HepG2 (cell line): Measurements from ENCODE around the gene PYGB. TPM values are rescaled to one million over a fixed set of nuclear protein-coding genes. Genes with fewer than 3 reads are reported as not detected.

Source experiments
- DR1 ChIP-seq: sonication (generic); formaldehyde crosslinking; IDR thresholded peaks from 2 replicates; pipeline ENCODE4 v1.8.0; 2021; ENCODE audit warnings: mild to moderate bottlenecking, missing genetic modification reagents, inconsistent platforms
- JDP2 ChIP-seq: sonication (generic); formaldehyde crosslinking; IDR thresholded peaks from 2 replicates; pipeline ENCODE4 v1.8.1; 2022; ENCODE audit warnings: missing genetic modification reagents, borderline replicate concordance
- MZF1 ChIP-seq: sonication (generic); formaldehyde crosslinking; IDR thresholded peaks from 2 replicates; pipeline ENCODE4 v1.8.1; 2023; ENCODE audit warnings: mild to moderate bottlenecking, missing genetic modification reagents, borderline replicate concordance
- ONECUT2 ChIP-seq: sonication (generic); formaldehyde crosslinking; IDR thresholded peaks from 2 replicates; pipeline ENCODE4 v1.4.0; 2020; ENCODE audit warnings: missing genetic modification reagents
- TCF7L2 ChIP-seq: IDR thresholded peaks from 2 replicates; pipeline ENCODE4 v1.6.1; 2011; ENCODE audit warnings: mild to moderate bottlenecking, low read depth, low read length, moderate library complexity
- ZBTB10 ChIP-seq: sonication (generic); formaldehyde crosslinking; IDR thresholded peaks from 2 replicates; pipeline ENCODE4 v1.4.0; 2020; ENCODE audit warnings: missing genetic modification reagents, borderline replicate concordance
- ZIK1 ChIP-seq: sonication (generic); formaldehyde crosslinking; IDR thresholded peaks from 2 replicates; pipeline ENCODE4 v1.5.0; 2020; ENCODE audit warnings: mild to moderate bottlenecking, low read depth, missing genetic modification reagents, borderline replicate concordance
- ZNF703 ChIP-seq: sonication (generic); formaldehyde crosslinking; IDR thresholded peaks from 2 replicates; pipeline ENCODE4 v1.5.1; 2020; ENCODE audit warnings: missing genetic modification reagents, mild to moderate bottlenecking, moderate library complexity, borderline replicate concordance
- ZNF839 ChIP-seq: sonication (generic); formaldehyde crosslinking; IDR thresholded peaks from 2 replicates; pipeline ENCODE4 v1.4.0; 2020; ENCODE audit warnings: missing genetic modification reagents, mild to moderate bottlenecking, borderline replicate concordance
- polyA plus RNA-seq, 8 experiments: library from polyadenylated mRNA; depleted of rRNA in 3 of 8; stranded (reverse) in 7 of 8; unstranded in 1 of 8; fragments of >200 nt; fragmentation: Illumina TruSeq in 4 of 8; extraction: Trizol in 4 of 8; gene quantifications; 2 replicates each; pipeline versions ENCODE4 v1.2.1 to v1.2.3, GENCODE V29; 2011 to 2016; ENCODE audit warnings: low read depth in 4 of 8, missing spikeins in 1 of 8, mixed read lengths in 1 of 8; ENCODE audit not compliant: insufficient read depth in 1 of 8
- total RNA-seq, 5 experiments: library from RNA; depleted of rRNA; stranded (reverse); fragments of >200 nt; fragmentation: Illumina TruSeq; extraction: Trizol; gene quantifications; 2 replicates each; pipeline ENCODE4 v1.2.3, GENCODE V29; 2016; ENCODE audit warnings: low read depth in 1 of 5
- TF ChIP-seq, protein P1 (sequence below): sonication (generic); formaldehyde crosslinking; IDR thresholded peaks from 2 replicates; pipeline ENCODE4 v1.4.0; 2020; ENCODE audit warnings: missing genetic modification reagents, mild to moderate bottlenecking, borderline replicate concordance

Gene PYGB
- total and polyA plus RNA-seq, 2 of the 13 experiments (the other 11 are each of a cell fraction or from before 2014, with no cell fraction given), result 24.2 to 86.3 TPM

DNA sequence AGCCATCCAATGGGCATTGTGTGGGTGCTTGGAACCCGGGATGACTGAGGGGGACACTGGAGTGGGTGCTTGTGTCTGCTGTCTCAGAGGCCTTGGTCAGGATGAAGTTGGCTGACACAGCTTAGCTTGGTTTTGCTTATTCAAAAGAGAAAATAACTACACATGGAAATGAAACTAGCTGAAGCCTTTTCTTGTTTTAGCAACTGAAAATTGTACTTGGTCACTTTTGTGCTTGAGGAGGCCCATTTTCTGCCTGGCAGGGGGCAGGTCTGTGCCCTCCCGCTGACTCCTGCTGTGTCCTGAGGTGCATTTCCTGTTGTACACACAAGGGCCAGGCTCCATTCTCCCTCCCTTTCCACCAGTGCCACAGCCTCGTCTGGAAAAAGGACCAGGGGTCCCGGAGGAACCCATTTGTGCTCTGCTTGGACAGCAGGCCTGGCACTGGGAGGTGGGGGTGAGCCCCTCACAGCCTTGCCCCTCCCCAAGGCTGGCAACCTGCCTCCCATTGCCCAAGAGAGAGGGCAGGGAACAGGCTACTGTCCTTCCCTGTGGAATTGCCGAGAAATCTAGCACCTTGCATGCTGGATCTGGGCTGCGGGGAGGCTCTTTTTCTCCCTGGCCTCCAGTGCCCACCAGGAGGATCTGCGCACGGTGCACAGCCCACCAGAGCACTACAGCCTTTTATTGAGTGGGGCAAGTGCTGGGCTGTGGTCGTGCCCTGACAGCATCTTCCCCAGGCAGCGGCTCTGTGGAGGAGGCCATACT is 49.4 kb downstream of the PYGB start (continued):
- TF ChIP-seq, protein P1, sequence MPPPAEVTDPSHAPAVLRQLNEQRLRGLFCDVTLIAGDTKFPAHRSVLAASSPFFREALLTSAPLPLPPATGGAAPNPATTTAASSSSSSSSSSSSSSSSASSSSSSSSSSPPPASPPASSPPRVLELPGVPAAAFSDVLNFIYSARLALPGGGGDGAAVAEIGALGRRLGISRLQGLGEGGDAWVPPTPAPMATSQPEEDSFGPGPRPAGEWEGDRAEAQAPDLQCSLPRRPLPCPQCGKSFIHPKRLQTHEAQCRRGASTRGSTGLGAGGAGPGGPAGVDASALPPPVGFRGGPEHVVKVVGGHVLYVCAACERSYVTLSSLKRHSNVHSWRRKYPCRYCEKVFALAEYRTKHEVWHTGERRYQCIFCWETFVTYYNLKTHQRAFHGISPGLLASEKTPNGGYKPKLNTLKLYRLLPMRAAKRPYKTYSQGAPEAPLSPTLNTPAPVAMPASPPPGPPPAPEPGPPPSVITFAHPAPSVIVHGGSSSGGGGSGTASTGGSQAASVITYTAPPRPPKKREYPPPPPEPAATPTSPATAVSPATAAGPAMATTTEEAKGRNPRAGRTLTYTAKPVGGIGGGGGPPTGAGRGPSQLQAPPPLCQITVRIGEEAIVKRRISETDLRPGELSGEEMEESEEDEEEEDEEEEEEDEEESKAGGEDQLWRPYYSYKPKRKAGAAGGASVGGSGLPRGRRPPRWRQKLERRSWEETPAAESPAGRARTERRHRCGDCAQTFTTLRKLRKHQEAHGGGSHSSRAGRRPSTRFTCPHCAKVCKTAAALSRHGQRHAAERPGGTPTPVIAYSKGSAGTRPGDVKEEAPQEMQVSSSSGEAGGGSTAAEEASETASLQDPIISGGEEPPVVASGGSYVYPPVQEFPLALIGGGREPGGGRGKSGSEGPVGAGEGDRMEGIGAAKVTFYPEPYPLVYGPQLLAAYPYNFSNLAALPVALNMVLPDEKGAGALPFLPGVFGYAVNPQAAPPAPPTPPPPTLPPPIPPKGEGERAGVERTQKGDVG, result peak; percentile 28; the same call in 1 of the 2 replicates
- TF ChIP-seq JDP2 (CRISPR knock-in tag), result no peak
- TF ChIP-seq MZF1 (CRISPR knock-in tag), result no peak
- no peak for TF ChIP-seq TCF7L2
- no peak for TF ChIP-seq ONECUT2
- TF ChIP-seq ZIK1, result no peak
- no peak for TF ChIP-seq ZNF703 (CRISPR knock-in tag)
- TF ChIP-seq ZNF839, result no peak
- TF ChIP-seq DR1 (CRISPR knock-in tag), result no peak
- no peak for TF ChIP-seq ZBTB10
- TF ChIP-seq, all 625 proteins: peak for 6
